Measurements from ENCODE around the gene RBM20.

- TF ChIP-seq GATA2 (IDR thresholded peaks at IDR 0.05; ENCODE audit: low read depth, low read length) (no peak), GATA3 (IDR thresholded peaks at IDR 0.05; ENCODE audit: low read depth, low read length) (no peak)
Measured at GRCh38 chr10:110687400-110687799, 43.3 kb downstream of the RBM20 start.
